ENCODE data around the gene ZBTB42. TPM values are rescaled to one million over a fixed set of nuclear protein-coding genes. Genes with fewer than 3 reads are reported as not detected.
A peak's percentile ranks its signal among the peaks of the same experiment; 100 is the strongest.

Gene ZBTB42
- polyA plus RNA-seq (2012; ENCODE audit: missing spikeins): 0.13 TPM

GRCh38 chr14:104800771-104801519 is at the start of gene ZBTB42:
TSS of gene ZBTB42 (plus strand) at chr14:104801101. CDS start at chr14:104801198, 97 bp downstream.
- FAIRE-seq (no peak), DNase-seq (ENCODE audit: insufficient read length) (peak; percentile 76)
- TF ChIP-seq POLR2A (IDR thresholded peaks at IDR 0.05; ENCODE audit: low read depth, low read length) (no peak), POLR2AphosphoS5 (IDR thresholded peaks at IDR 0.05; ENCODE audit: low read depth, low read length) (no peak), TAF1 (IDR thresholded peaks at IDR 0.05; ENCODE audit: borderline replicate concordance, low read depth, low read length) (no peak)

- DNase-seq (ENCODE audit: insufficient read length) (no peak), FAIRE-seq (no peak)
- no peak for TF ChIP-seq POLR2A (IDR thresholded peaks at IDR 0.05; ENCODE audit: low read depth, low read length)
- TF ChIP-seq TAF1 (IDR thresholded peaks at IDR 0.05; ENCODE audit: borderline replicate concordance, low read depth, low read length): no peak
- TF ChIP-seq POLR2AphosphoS5 (IDR thresholded peaks at IDR 0.05; ENCODE audit: low read depth, low read length): no peak
Measured at GRCh38 chr14:104751539-104752422, 49.1 kb upstream of the ZBTB42 start.

- FAIRE-seq: no peak
- DNase-seq (ENCODE audit: insufficient read length): no peak
- TF ChIP-seq POLR2A (IDR thresholded peaks at IDR 0.05; ENCODE audit: low read depth, low read length) (peak; percentile 60; the same call in 1 of the 2 replicates), POLR2AphosphoS5 (IDR thresholded peaks at IDR 0.05; ENCODE audit: low read depth, low read length) (peak; percentile 61; the same call in 1 of the 2 replicates), TAF1 (IDR thresholded peaks at IDR 0.05; ENCODE audit: borderline replicate concordance, low read depth, low read length) (no peak)
Measured at GRCh38 chr14:104752423-104752734, 48.5 kb upstream of the ZBTB42 start.

GRCh38 chr14:104752735-104753527 is 48.0 kb upstream of the ZBTB42 start, which contains the start of gene SIVA1:
TSS of gene SIVA1 (plus strand) at chr14:104753147. CDS start at chr14:104753202, 55 bp downstream.
- TF ChIP-seq POLR2AphosphoS5 (IDR thresholded peaks at IDR 0.05; ENCODE audit: low read depth, low read length): peak; percentile 81
- peak; percentile 45; the same call in 1 of the 2 replicates for TF ChIP-seq TAF1 (IDR thresholded peaks at IDR 0.05; ENCODE audit: borderline replicate concordance, low read depth, low read length)
- TF ChIP-seq POLR2A (IDR thresholded peaks at IDR 0.05; ENCODE audit: low read depth, low read length): peak; percentile 87
- peak; percentile 100 for FAIRE-seq

GRCh38 chr14:104753528-104754212 is 47.2 kb upstream of the ZBTB42 start:
- no peak for TF ChIP-seq TAF1 (IDR thresholded peaks at IDR 0.05; ENCODE audit: borderline replicate concordance, low read depth, low read length)
- FAIRE-seq (no peak), DNase-seq (ENCODE audit: insufficient read length) (no peak)

More at GRCh38 chr14:104752735-104753527, 48.0 kb upstream of the ZBTB42 start, which contains the start of gene SIVA1:
- peak; percentile 100 for DNase-seq (ENCODE audit: insufficient read length)

- TF ChIP-seq POLR2A (IDR thresholded peaks at IDR 0.05; ENCODE audit: low read depth, low read length): no peak
- TF ChIP-seq POLR2AphosphoS5 (IDR thresholded peaks at IDR 0.05; ENCODE audit: low read depth, low read length): no peak
- TF ChIP-seq TAF1 (IDR thresholded peaks at IDR 0.05; ENCODE audit: borderline replicate concordance, low read depth, low read length): no peak
- no peak for DNase-seq (ENCODE audit: insufficient read length)
- no peak for FAIRE-seq
Measured at GRCh38 chr14:104754213-104754851, 46.6 kb upstream of the ZBTB42 start.

- FAIRE-seq: no peak
- TF ChIP-seq POLR2AphosphoS5 (IDR thresholded peaks at IDR 0.05; ENCODE audit: low read depth, low read length): no peak
- TF ChIP-seq POLR2A (IDR thresholded peaks at IDR 0.05; ENCODE audit: low read depth, low read length): no peak
- TF ChIP-seq TAF1 (IDR thresholded peaks at IDR 0.05; ENCODE audit: borderline replicate concordance, low read depth, low read length): no peak
- no peak for DNase-seq (ENCODE audit: insufficient read length)
Measured at GRCh38 chr14:104755621-104756020, 45.3 kb upstream of the ZBTB42 start.

- DNase-seq (ENCODE audit: insufficient read length) (no peak), FAIRE-seq (no peak)
- TF ChIP-seq POLR2A (IDR thresholded peaks at IDR 0.05; ENCODE audit: low read depth, low read length) (no peak), POLR2AphosphoS5 (IDR thresholded peaks at IDR 0.05; ENCODE audit: low read depth, low read length) (no peak), TAF1 (IDR thresholded peaks at IDR 0.05; ENCODE audit: borderline replicate concordance, low read depth, low read length) (no peak)
Measured at GRCh38 chr14:104756477-104757237, 44.2 kb upstream of the ZBTB42 start.

- FAIRE-seq (no peak), DNase-seq (ENCODE audit: insufficient read length) (no peak)
- TF ChIP-seq TAF1 (IDR thresholded peaks at IDR 0.05; ENCODE audit: borderline replicate concordance, low read depth, low read length) (no peak), POLR2AphosphoS5 (IDR thresholded peaks at IDR 0.05; ENCODE audit: low read depth, low read length) (no peak), POLR2A (IDR thresholded peaks at IDR 0.05; ENCODE audit: low read depth, low read length) (no peak)
Measured at GRCh38 chr14:104757238-104757585, 43.7 kb upstream of the ZBTB42 start.
